Measurements from ENCODE around the gene COL18A1. TPM values are rescaled to one million over a fixed set of nuclear protein-coding genes. Genes with fewer than 3 reads are reported as not detected.

Gene COL18A1
- total and polyA plus RNA-seq, 2 donors (not counting 1 experiment from before 2014, with no cell fraction given), result 15.6 to 24.7 TPM

- 79% methylated on average over 4 of the region's 13 CpGs for WGBS (ENCODE audit: insufficient coverage)
These were observed 17.5 kb upstream of the COL18A1 start for GRCh38 chr21:45387506-45387905.

GRCh38 chr21:45388011-45388521, 16.9 kb upstream of the COL18A1 start:
- H3K4me1 Mint-ChIP-seq, result no peaks in the 10 kb centered on the region
- no peaks in the 10 kb centered on the region for H3K4me1 ChIP-seq (ENCODE audit: control insufficient read depth in 2 of 2, insufficient read depth in 2 of 2, low read length in 2 of 2)
- peaks cover 0 to 11% (median 0%) of the 10 kb centered on the region in 4 experiments for H3K27me3 ChIP-seq (replicated peaks in 1 of 4; ENCODE audit: control extremely low read depth in 1 of 4, control insufficient read depth in 3 of 4, insufficient read depth in 4 of 4, low read length in 3 of 4)
- H4K20me1 ChIP-seq (ENCODE audit: control insufficient read depth, insufficient read depth, low read length, poor library complexity, severe bottlenecking), result no peaks in the 10 kb centered on the region
- WGBS (ENCODE audit: insufficient coverage), result 67% methylated on average over 6 of the region's 7 CpGs
- no peaks in the 10 kb centered on the region for H3K36me3 ChIP-seq (replicated peaks in 1 of 2; ENCODE audit: control extremely low read depth in 1 of 2, control insufficient read depth in 1 of 2, extremely low read depth in 1 of 2, insufficient read depth in 2 of 2, low read length in 1 of 2)
- no peak overlapping the region for H3K4me2 ChIP-seq (replicated peaks; ENCODE audit: low read depth, low read length, poor library complexity, severe bottlenecking)
- no peaks in the 10 kb centered on the region for H3K79me2 ChIP-seq (ENCODE audit: control insufficient read depth, insufficient read depth, low read length)
- H3K4me3 Mint-ChIP-seq, result no peak overlapping the region
- ChIA-PET CTCF (no interaction called here), POLR2A (no interaction called here)
- no peak overlapping the region for H3K27ac ChIP-seq (ENCODE audit: low read length in 2 of 2)
- DNase-seq, result no peak
- peaks cover 12% of the 10 kb centered on the region for H3K27me3 Mint-ChIP-seq
- no peak for ATAC-seq (ENCODE audit: low read depth)
- intact Hi-C loops (cut with micrococcal nuclease), result no loop called here
- no peak overlapping the region for H3K4me3 ChIP-seq (ENCODE audit: control extremely low read depth in 1 of 5, extremely low read depth in 1 of 5, insufficient read depth in 1 of 5, low read depth in 2 of 5, low read length in 4 of 5)
- no peak overlapping the region for H2AFZ ChIP-seq (ENCODE audit: insufficient read depth, low read depth, low read length, poor library complexity, severe bottlenecking)
- peaks cover 0 to under 1% (median 0%) of the 10 kb centered on the region in 3 donors for H3K9me3 ChIP-seq (ENCODE audit: control extremely low read depth in 1 of 3, control insufficient read depth in 2 of 3, insufficient read depth in 1 of 3, low read length in 2 of 3)
- no peaks in the 10 kb centered on the region for H3K9me3 Mint-ChIP-seq (ENCODE audit: insufficient read depth)
- TF ChIP-seq EZH2 (IDR thresholded peaks at IDR 0.05; ENCODE audit: borderline replicate concordance, insufficient read depth, low read depth, low read length, poor library complexity, severe bottlenecking), result no peak
- no peak overlapping the region for H3K27ac Mint-ChIP-seq
- H3K9ac ChIP-seq (ENCODE audit: low read length), result no peak overlapping the region

More at GRCh38 chr21:45387506-45387905, 17.5 kb upstream of the COL18A1 start:
- H3K27me3 ChIP-seq (replicated peaks in 1 of 4; ENCODE audit: control extremely low read depth in 1 of 4, control insufficient read depth in 3 of 4, insufficient read depth in 4 of 4, low read length in 3 of 4), result peaks cover 0 to 11% (median 0%) of the 10 kb centered on the region in 4 experiments
- no peak overlapping the region for H2AFZ ChIP-seq (ENCODE audit: insufficient read depth, low read depth, low read length, poor library complexity, severe bottlenecking)
- no peaks in the 10 kb centered on the region for H3K4me1 ChIP-seq (ENCODE audit: control insufficient read depth in 2 of 2, insufficient read depth in 2 of 2, low read length in 2 of 2)
- no peak overlapping the region for H3K4me2 ChIP-seq (replicated peaks; ENCODE audit: low read depth, low read length, poor library complexity, severe bottlenecking)
- H3K27me3 Mint-ChIP-seq, result peaks cover 16% of the 10 kb centered on the region
- no peak overlapping the region for H3K9ac ChIP-seq (ENCODE audit: low read length)
- H3K9me3 ChIP-seq (ENCODE audit: control extremely low read depth in 1 of 3, control insufficient read depth in 2 of 3, insufficient read depth in 1 of 3, low read length in 2 of 3), result peaks cover 0 to 6% (median 0%) of the 10 kb centered on the region in 3 donors
- H3K36me3 ChIP-seq (replicated peaks in 1 of 2; ENCODE audit: control extremely low read depth in 1 of 2, control insufficient read depth in 1 of 2, extremely low read depth in 1 of 2, insufficient read depth in 2 of 2, low read length in 1 of 2), result no peaks in the 10 kb centered on the region
- TF ChIP-seq CTCF (IDR thresholded peaks at IDR 0.05), result no peak
- H3K9me3 Mint-ChIP-seq (ENCODE audit: insufficient read depth), result no peaks in the 10 kb centered on the region
- H3K4me3 Mint-ChIP-seq, result no peak overlapping the region
- H3K4me1 Mint-ChIP-seq, result no peaks in the 10 kb centered on the region
- ChIA-PET POLR2A (no interaction called here), CTCF (no interaction called here)
- no peaks in the 10 kb centered on the region for H4K20me1 ChIP-seq (ENCODE audit: control insufficient read depth, insufficient read depth, low read length, poor library complexity, severe bottlenecking)
- intact Hi-C loops (cut with micrococcal nuclease), result no loop called here
- DNase-seq (no peak), ATAC-seq (ENCODE audit: low read depth) (no peak)
- H3K27ac Mint-ChIP-seq, result no peak overlapping the region
- H3K79me2 ChIP-seq (ENCODE audit: control insufficient read depth, insufficient read depth, low read length), result no peaks in the 10 kb centered on the region
- H3K27ac ChIP-seq (ENCODE audit: low read length in 2 of 2), result no peak overlapping the region
- no peak overlapping the region for H3K4me3 ChIP-seq (ENCODE audit: control extremely low read depth in 1 of 5, extremely low read depth in 1 of 5, insufficient read depth in 1 of 5, low read depth in 2 of 5, low read length in 4 of 5)
